GM08714 (cell line): Measurements from ENCODE around the gene NFU1.
"Not testable (repeated sequence)": the region's sequence is repeated elsewhere in the genome, so short reads cannot be mapped to it uniquely, and the experiment has no call there.

Experiments
- H3K4me3 ChIP-seq: fragments of 200-500 bp; sonication (Bioruptor generic); 2 replicates; pipeline ENCODE4 v1.5.1; 2014; ENCODE audit warnings: mild to moderate bottlenecking, low read length, inconsistent platforms
- ZNF274 ChIP-seq: IDR thresholded peaks from 2 replicates; pipeline ENCODE4 v1.6.1; 2012; ENCODE audit warnings: mild to moderate bottlenecking, low read depth, low read length

The NFU1 gene

DNA sequence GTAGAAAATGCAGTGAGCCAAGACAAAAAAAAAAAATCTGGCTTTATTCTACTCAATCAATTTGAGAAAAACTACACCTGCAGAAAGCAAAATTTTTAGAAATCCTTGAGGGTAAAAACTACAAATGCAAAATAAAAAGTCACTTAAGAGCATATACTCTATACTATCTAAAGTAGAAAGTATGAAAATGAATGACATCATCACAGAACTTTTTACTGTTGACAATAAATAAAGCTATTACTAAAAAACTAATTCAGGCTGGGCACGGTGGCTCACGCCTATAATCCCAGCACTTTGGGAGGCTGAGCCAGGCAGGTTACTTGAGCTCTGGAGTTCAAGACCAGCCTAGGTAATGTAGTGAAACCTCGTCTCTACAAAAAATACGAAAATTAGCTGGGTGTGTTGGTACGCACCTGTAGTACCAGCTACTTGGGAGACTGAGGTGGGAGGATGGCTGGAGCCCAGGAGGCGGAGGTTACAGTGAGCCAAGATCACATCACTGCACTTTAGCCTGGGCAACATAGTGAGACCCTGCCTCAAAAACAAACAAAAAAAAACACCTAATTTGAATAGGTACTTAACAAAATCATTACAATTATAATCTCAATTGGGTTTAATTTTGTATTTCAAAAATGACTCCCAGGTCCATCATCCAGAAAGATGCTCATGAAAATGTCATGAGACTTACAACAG, 7.6 kb downstream of the NFU1 start:
- TF ChIP-seq ZNF274, result no peak
- no peak overlapping the region for H3K4me3 ChIP-seq

DNA sequence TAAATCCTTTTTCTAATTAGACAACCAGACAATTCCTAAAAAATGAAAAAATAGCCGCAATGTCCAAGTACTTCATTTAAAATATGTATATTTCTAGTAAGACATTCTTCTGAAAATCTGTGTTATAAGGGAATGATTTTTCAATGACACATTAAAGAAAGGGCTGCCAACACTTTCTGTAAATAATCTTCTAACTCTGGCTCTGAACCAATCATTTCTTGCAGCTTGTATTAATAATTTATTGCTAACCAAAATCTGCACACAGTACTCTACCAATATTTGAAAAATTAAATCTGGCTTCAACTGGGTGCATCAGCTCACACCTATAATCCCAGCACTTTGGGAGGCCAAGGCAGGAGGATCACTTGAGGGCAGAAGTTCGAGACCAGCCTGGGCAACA, 8.3 kb downstream of the NFU1 start:
- no peak overlapping the region for H3K4me3 ChIP-seq
- TF ChIP-seq ZNF274, result no peak

DNA sequence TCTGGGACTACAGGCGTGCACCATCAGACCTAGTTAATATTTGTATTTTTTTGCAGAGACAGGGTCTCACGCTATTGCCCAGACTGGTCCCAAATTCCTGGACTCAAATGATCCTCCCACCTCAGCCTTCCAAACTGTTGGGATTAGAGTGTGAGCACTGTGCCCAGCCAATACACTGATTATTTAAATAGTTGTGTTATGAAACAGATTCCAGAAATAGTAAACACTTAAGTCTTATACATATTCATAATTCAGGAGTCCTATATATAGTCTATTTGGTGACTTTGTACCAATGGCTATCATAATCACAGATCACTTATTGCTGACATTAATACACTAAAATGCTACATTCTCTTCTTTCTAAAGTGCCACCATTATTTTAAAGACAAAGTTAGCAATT, 12.8 kb downstream of the NFU1 start:
- no peak for TF ChIP-seq ZNF274
- no peak overlapping the region for H3K4me3 ChIP-seq

DNA sequence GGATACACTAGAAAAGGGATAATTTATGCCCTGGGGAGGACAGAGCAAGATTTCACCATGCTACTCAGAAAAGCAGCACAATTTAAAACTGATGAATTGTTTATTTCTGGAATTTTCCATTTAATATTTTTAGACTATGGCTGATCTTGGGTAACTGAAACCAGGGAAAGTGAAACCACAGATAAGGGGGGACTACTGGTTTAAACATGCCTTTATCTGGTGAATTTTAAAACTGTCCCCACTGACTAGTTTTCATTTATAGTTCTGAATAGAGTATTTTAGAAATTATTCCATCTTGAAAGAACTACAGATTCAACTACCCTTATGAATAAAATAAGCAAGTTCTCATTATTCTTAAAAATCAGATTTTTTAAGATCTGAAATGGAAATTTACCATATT, 15.0 kb downstream of the NFU1 start:
- no peak overlapping the region for H3K4me3 ChIP-seq
- no peak for TF ChIP-seq ZNF274

DNA sequence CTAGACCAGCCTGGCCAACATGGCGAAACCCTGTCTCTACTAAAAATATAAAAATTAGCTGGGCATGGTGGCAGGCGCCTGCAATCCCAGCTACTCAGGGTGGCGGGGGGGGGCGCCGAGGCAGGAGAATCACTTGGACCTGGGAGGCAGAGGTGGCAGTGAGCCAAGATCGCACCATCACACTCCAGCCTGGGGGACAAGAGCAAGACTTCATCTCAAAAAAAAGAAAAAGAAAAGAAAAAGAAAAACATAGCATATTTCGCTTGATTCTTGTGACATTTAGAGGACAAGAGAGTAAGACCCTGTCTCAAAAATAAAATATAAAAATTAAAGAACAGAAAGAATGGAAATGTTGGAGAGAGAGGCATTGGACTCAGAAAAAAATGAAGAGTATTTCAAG, 18.1 kb downstream of the NFU1 start:
- not testable (repeated sequence) for H3K4me3 ChIP-seq

DNA sequence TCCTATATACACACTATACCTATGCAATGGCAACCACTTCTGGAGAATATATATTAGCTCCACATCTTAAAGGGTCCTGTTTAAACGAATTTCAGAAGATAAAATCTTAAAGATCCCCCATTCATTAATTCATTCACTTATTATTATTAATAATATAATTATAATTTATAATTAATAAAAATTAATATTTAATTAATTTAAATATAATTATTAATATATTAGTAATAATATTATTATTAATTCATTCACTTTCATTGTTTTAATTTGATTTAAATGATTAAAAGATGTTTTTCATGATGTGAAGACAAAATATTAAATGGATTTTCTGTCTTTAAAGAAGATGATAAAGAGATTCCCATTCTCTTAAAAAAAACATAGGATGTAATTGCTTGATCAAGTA, 21.1 kb downstream of the NFU1 start:
- TF ChIP-seq ZNF274, result no peak
- no peak overlapping the region for H3K4me3 ChIP-seq

DNA sequence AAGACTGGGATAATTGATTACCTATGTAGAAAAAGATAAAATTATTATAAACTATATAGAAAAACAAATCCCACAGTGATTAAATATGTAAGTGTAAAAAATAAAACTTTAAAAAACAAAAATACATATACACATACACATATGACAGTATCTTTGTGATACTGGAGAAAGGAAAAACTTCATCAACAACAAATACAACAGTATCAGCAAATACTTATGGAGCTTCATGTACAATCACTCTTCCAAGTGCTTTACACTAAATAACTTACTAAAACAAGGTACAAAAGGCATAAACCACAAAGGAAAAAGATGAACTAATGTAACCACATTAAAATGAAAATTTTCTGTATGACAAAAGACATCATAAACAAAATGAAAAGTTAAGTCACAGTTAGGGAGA, 26.1 kb downstream of the NFU1 start:
- no peak for TF ChIP-seq ZNF274
- no peak overlapping the region for H3K4me3 ChIP-seq

DNA sequence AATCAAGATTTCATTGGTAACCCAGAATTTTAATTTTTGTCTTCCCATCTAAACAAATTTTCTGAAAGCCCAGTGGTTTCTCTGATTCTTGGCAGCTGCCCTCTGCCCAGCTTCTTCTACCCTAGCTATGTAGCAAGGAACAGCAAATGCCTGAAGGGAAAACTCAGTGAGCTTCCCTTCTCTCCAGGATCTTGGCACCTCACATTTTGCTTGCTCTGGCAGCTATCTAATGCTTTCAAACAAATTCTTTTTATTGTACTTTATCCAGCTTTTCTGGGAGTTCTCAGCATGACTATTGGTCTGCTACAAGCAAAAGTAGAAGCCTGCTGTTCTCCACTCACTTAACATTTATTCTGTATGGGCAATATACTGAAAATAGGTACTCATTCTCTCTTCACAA, 31.9 kb downstream of the NFU1 start:
- no peak overlapping the region for H3K4me3 ChIP-seq
- TF ChIP-seq ZNF274, result no peak

DNA sequence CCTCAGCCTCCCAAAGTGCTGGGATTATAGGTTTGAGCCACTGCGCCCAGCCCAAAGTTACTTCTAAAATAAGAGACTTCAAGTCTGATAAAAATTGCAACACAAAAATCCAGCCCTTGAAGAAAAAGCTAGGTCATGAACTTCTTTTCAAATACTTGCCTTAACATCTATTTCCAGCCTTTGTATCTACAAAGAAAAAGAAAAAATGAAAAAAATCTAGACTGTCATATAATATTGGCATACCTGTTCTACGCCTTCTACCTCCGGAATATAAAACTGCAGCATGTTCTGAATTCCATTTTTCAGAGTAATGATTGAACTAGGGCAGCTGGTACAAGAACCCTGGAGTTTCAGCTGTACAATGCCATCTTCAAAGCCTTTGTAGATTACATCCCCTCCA, 37.1 kb downstream of the NFU1 start:
- no peak for TF ChIP-seq ZNF274
- no peak overlapping the region for H3K4me3 ChIP-seq

DNA sequence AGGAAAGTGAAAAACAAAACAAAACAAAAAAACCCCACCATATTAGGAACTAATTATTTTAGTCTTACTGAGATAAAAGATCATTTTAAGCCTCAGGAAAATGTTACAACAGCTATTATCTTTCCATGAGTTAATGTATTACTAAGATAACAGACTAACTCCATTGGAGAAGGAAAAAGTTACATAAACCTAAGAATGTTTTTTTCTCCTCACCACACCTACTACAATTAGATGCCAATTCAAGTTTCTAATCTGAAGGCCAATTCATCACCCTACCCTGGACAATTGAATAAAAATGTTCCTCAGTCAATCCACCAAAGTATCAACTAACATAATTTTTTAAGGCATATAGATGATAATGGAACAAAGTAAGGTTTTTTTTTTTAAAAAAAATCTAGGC, 40.0 kb downstream of the NFU1 start:
- H3K4me3 ChIP-seq, result no peak overlapping the region
- TF ChIP-seq ZNF274, result no peak

DNA sequence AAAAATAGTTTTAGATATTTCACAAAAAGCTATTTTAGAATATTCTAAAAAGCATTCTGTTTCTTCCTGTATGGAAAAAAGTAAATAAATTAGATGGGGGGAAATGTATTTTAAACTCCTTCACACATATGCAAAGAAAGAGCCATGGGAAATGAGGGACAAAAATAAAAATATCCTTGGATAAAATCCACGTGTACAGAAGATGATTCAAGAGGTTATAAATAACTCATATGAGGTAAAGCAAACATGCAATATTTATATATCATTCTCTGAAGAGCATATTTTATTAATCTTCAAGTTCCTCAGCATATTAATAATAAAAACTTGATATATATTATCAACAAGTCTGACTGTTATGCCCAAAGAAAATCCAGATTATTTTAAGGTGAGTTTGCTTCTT, 41.4 kb downstream of the NFU1 start:
- no peak overlapping the region for H3K4me3 ChIP-seq
- no peak for TF ChIP-seq ZNF274

DNA sequence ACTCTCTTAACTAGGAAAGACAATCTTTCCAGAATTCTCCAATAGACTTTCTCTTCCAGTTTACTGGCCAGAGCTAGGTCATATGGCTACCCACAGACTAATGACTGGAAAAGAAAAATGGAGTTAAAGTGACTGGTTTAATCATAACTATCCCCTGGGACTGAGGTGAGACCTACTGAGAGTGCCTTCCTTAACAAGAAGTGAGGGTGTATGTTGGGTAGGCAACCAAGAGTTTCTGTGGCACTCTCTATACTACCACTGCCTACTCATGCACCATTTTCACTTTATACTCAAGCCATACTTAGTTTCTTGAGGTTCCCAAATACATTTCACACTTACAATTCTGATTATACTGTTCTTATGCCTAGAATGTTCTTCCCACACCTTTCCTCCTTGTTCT, 43.3 kb downstream of the NFU1 start:
- no peak for TF ChIP-seq ZNF274
- H3K4me3 ChIP-seq, result no peak overlapping the region

DNA sequence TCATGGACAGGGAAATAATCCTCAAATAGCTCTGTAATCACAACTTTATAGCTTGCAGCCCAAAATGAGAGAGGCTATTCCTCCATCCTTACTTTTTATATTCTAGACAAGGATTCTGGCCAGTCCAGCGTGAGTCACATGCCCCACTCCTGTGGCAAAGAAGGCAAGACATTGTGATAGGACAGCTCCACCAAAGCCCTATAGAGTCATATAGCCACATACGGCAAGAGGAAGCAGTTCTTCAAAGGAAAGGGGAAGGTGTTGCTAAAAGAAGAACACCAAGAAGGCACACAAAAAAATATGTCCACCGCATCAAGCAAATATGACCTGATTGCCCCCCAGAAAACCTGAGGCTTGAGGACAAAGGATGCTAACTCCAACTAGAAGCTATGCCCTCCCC, 46.8 kb downstream of the NFU1 start:
- TF ChIP-seq ZNF274, result no peak

DNA sequence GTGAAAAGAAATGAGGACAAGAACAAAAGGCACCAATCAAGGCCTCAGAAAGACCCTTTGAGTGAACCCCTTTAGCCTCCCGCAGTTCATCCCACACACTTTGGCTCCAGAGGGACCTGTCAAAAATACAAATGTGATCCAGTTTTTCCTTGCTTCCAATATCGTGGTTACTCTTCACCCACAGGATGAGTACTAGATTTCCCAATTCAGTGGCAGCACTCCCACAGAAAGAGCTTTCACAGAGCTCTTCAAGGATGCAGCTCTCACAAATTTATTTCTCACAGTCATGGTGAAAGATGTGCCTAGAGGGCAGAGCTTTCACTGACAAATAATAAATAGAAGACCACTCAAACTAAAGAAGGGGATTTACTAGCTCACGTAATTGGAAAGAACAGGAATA, 47.2 kb downstream of the NFU1 start:
- no peak overlapping the region for H3K4me3 ChIP-seq
- no peak for TF ChIP-seq ZNF274

More for the DNA sequence above, 46.8 kb downstream of the NFU1 start:
- H3K4me3 ChIP-seq, result no peak overlapping the region

DNA sequence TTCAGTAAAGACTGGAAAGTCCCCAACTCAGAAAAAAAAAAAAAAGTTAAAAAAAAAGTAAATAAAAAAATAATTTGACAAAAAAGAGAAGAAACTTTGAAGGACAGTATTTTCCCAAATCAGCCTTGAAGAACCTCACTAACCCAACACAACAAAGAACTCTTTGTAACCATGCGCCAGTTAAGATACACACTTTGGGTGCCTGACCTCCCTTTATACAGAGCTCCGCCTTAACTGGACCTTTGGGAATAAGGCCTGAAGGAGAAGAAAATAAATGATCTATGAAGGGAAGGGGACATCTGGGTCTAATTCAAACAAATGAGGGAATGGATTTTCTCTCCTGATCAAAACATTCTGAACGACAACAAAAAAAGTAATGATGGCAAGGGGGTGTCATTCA, 48.0 kb downstream of the NFU1 start:
- no peak overlapping the region for H3K4me3 ChIP-seq
- TF ChIP-seq ZNF274, result no peak

DNA sequence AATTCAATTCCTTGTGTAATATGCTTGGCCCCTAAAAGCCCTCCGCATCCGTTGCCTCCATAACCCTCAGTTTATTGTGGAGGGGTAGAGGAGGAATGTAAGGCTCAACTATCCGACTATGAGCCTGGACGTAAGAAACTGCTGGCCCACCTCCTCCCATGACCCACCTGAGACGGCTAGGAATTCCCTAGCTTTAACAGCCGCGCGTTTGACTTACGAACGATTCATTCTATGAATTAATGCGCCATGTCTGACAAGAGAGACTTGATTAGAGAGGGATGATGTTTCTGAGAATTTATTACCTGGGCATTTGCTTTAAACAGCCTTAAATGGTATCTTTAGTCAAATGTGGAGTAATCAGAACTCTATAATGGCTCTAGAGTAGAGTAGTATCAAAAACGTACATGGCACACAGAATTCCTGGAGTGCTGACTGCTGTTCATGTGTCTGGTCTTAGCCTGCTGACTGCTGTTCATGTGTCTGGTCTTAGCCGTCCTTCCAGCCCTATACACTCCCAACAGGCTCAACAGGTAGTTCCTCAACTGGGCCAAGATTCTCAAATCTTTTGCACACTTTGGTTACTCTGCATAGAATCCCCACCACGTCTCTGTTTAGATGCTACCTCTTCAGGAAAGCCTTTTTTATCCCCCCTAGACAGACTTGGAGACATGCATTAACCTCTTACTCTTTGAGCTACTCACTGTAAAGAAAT, 49.3 kb downstream of the NFU1 start:
- no peak for TF ChIP-seq ZNF274
- peak overlapping the region; percentile 88 for H3K4me3 ChIP-seq
